SJCRH30 (cell line): ENCODE measurements around the gene MYORG. TPM values are rescaled to one million over a fixed set of nuclear protein-coding genes. Genes with fewer than 3 reads are reported as not detected.
A peak's percentile ranks its signal among the peaks of the same experiment; 100 is the strongest.

Source experiments
- DNase-seq, 2 experiments: peaks; one replicate each; pipeline ENCODE4 v3.0.0-alpha.2; 2015 to 2020
- H3K27ac ChIP-seq: fragments of 250-450 bp; sonication (Bioruptor Pico); 2 replicates; pipeline ENCODE4 v1.5.1; 2020; ENCODE audit warnings: mild to moderate bottlenecking, moderate library complexity
- H3K27me3 ChIP-seq: fragments of 250-450 bp; sonication (Bioruptor Pico); 2 replicates; pipeline ENCODE4 v1.5.1; 2020; ENCODE audit warnings: mild to moderate bottlenecking, moderate library complexity
- H3K36me3 ChIP-seq: fragments of 250-450 bp; sonication (Bioruptor Pico); 2 replicates; pipeline ENCODE4 v1.5.1; 2020; ENCODE audit warnings: mild to moderate bottlenecking, moderate library complexity
- H3K4me1 ChIP-seq: fragments of 250-450 bp; sonication (Bioruptor Pico); 2 replicates; pipeline ENCODE4 v1.5.1; 2020; ENCODE audit warnings: mild to moderate bottlenecking, moderate library complexity
- H3K4me3 ChIP-seq: fragments of 250-450 bp; sonication (Bioruptor Pico); 2 replicates; pipeline ENCODE4 v1.5.1; 2020; ENCODE audit warnings: mild to moderate bottlenecking, moderate library complexity
- H3K9me3 ChIP-seq: fragments of 250-450 bp; sonication (Bioruptor Pico); replicated peaks from 2 replicates; pipeline ENCODE4 v1.5.1; 2020; ENCODE audit warnings: mild to moderate bottlenecking, moderate library complexity
- total RNA-seq: library from RNA; depleted of rRNA; stranded (reverse); fragments of >200 nt; shearing (Covaris generic); gene quantifications from 2 replicates; pipeline ENCODE4 v1.2.3, GENCODE V29; 2014

The MYORG gene
- total RNA-seq, 1 experiment from 2014 or later: 1.8 TPM

DNA sequence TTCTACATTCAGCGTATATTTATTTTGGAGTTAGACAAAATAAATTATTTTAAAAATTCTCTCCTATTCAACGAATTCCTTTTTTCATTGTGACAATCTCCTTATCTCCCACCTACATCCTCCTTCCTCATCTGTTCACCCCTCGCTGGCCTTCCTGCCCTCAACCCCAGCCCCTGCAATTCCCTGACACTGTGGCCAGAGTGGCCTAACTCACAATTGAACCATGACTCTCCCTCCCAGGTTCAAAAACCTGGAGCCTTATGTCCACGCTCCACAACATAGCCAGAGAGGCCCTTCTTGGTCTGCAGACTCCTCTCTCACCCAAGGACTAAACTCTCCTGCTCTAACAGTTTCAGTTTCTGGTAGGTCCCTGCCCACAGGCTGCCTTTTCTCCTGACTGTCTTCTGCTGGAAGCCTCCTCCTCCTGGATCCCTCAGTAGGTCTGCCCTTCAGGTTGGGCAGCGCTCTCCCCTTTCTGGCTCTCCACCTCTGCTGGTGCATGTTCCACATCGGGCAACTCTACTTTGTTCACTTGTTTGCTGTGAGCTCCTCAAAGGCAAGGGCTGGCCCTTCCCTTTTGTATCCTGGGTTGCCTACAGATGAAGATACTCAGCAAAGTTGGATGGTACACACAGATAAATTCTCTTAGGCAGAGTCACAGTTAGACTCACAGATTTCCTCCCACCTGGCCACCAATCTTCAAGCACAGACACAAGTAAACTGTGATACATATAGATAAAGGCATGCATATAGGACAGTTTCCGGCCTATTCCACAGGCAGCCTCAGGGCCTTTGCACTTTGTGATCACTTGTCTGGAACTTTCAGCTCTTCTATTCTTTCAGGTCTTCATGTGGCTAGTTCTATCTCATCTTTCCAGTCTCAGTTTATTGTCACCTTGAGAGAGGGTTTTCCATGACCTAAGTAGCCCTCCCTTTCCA, 19.8 kb upstream of the MYORG start:
- H3K27ac ChIP-seq: no peak overlapping the region
- H3K4me3 ChIP-seq: no peak overlapping the region
- H3K36me3 ChIP-seq: no peaks in the 10 kb centered on the region
- no peaks in the 10 kb centered on the region for H3K4me1 ChIP-seq
- H3K27me3 ChIP-seq: no peaks in the 10 kb centered on the region
- DNase-seq: no peak
- no peaks in the 10 kb centered on the region for H3K9me3 ChIP-seq

DNA sequence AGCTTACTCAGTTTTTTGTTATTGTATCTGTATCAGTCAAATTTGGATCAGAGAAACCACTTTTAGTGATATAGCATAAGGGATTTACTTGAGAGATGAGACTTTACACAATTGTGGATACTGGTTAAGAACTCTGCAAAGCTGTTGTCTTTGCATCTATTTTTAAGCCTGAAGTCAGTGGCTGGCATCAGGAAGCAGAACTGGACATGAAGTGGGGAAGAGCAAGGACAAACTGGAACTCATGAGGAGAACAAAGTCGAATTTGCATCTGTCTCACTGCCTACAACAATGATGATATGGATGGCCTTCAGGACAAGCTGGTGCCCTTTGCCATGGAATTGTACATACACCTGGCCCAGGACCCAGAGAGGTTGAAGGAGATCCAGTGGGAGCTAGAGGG, 15.8 kb upstream of the MYORG start:
- no peak for DNase-seq
- no peaks in the 10 kb centered on the region for H3K4me1 ChIP-seq
- H3K36me3 ChIP-seq: no peaks in the 10 kb centered on the region
- no peaks in the 10 kb centered on the region for H3K27me3 ChIP-seq
- H3K4me3 ChIP-seq: no peak overlapping the region
- no peaks in the 10 kb centered on the region for H3K9me3 ChIP-seq
- no peak overlapping the region for H3K27ac ChIP-seq

DNA sequence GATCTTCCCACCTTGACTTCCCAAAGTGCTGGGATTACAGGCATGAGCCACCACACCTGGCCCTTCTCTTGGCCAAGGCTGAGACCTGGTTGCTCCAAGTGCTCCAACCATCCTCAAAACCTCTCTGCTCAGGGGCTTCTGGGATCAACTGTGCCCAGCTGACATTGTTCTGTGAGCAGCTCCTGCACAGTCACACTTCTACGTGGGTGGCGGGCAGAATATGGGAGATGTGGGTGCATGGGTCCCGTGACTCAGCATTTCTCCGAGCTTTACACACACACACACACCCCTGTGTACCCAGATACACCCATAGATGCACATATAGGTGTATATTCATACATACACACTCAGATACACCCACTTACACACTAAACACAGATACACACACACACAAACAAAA, 10.5 kb upstream of the MYORG start:
- no peak for DNase-seq

DNA sequence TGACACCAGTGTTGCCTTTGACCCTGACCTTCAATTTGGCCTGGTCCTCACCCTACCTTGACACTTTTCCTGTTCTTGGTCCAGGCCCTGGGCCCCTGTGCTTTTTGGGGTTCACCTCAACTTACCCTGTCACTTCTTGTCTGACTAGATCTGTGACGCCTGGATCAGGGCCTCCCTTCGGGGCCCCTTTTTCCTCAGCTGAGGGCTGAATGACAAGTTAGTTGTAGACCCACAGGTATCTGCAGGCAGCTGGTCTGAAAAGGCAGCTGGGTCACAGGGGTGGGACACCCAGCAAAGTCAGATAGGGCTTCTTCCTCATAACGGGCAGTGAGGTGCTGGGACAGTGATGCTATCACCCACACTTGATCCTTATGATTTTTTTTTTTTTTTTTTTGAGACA, 10.0 kb upstream of the MYORG start:
- no peaks in the 10 kb centered on the region for H3K36me3 ChIP-seq
- no peak overlapping the region for H3K27ac ChIP-seq
- no peak for DNase-seq
- H3K4me1 ChIP-seq: no peaks in the 10 kb centered on the region
- H3K27me3 ChIP-seq: no peaks in the 10 kb centered on the region
- no peak overlapping the region for H3K4me3 ChIP-seq
- H3K9me3 ChIP-seq: no peaks in the 10 kb centered on the region

More for the DNA sequence above, 10.5 kb upstream of the MYORG start:
- Histone ChIP-seq H3K27me3 (no peaks in the 10 kb centered on the region), H3K27ac (no peak overlapping the region), H3K4me1 (no peaks in the 10 kb centered on the region), H3K36me3 (no peaks in the 10 kb centered on the region), H3K4me3 (no peak overlapping the region), H3K9me3 (no peaks in the 10 kb centered on the region)

DNA sequence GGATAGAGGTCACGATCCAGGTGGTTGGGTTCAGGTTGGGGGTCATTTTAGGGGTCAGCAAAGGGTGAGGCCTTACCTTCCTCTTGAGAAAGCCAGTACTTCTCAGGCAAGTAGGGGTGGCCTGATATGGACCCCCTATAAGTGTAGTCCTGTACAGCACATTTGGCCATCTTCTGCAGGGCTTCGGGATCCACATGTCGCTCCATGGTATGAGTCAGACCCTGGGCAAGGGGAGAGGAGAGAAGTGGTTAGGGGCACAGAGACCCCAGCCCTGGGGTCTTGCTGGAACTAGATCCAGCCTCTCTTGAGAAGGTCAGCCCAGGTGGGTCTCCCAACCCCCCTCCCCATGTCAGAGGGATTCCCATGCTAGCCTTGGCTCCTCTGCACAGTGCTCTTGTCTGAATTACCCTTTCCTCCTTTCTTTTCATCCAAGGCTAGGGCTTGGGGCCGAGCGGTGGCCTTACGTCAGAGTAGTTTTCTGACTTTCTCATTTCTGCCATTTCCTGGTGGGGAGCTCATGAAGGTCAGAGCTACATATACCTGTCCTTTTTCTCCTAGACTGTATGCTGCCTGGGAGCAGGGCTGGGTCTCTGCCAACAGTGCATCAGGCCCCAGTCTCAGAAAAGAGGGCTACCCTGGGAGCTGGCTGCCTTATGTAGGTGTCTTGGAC, 9.0 kb upstream of the MYORG start:
- no peak for DNase-seq
- H3K27ac ChIP-seq: no peak overlapping the region
- no peak overlapping the region for H3K4me3 ChIP-seq
- H3K9me3 ChIP-seq: no peaks in the 10 kb centered on the region
- no peaks in the 10 kb centered on the region for H3K27me3 ChIP-seq
- no peaks in the 10 kb centered on the region for H3K36me3 ChIP-seq
- no peaks in the 10 kb centered on the region for H3K4me1 ChIP-seq

DNA sequence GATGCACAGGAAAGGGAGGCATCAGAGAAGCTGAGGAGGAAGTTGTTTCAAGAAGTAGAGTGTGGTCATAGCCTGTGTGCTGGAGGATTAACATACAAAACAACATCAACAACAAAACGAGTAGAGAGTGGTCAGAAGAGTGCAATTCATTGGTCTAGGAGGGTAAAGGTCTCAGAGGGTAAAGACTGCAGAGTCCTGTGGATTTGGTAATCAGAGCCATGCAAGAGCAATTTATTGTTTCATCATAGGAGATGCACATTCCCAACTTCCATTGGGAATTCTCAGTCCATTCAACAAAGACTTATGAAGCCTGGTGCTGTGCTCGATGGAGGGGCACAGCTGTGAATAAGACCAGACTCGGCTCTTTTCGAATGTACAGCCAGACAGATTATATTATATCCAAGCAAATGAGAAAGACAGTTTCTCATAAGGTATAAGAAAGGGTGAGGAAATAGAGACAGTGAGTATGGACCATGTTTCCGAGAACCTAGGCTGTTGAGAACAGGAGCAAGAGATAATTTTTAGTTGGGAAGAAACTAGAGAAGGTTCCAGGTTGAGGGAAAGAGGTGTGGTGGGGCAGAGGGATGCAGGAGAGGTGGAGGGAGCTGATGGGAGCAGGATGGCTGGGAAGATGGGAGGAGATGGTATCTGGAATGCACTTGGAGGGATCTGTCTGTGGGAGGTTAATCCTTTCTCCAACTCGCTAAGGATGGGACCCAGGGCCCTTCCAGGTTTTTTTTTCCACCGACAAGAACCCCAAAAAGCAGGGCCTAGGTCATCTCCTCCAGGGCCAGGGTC, 7.9 kb upstream of the MYORG start:
- DNase-seq: no peak
- no peaks in the 10 kb centered on the region for H3K9me3 ChIP-seq

DNA sequence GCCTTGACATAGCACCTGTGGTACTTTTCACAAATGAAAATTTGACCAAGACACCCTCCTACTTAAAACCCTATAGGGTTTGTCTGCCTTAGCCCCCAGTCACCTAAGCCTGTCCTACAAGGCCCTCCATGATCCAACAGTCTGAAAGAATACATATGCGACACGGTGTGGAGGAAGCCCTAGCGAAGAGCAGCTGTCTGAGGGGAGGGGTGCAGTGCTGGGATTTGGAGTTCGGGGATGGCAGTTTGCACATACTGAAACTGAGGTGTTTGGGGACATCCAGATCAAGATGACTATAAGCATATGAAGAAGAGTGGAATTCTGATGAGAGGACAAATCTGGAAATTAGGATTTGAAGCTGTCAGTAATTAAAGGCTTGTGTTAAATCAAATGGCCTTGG, 7.2 kb upstream of the MYORG start:
- Histone ChIP-seq H3K9me3 (no peaks in the 10 kb centered on the region), H3K4me1 (peaks cover 3% of the 10 kb centered on the region; the same call in 1 of the 2 replicates), H3K4me3 (no peak overlapping the region), H3K27ac (no peak overlapping the region), H3K36me3 (no peaks in the 10 kb centered on the region), H3K27me3 (no peaks in the 10 kb centered on the region)
- no peak for DNase-seq

More for the DNA sequence above, 7.9 kb upstream of the MYORG start:
- Histone ChIP-seq H3K27ac (no peak overlapping the region), H3K27me3 (no peaks in the 10 kb centered on the region), H3K4me3 (no peak overlapping the region), H3K36me3 (no peaks in the 10 kb centered on the region), H3K4me1 (peaks cover 3% of the 10 kb centered on the region; the same call in 1 of the 2 replicates)

DNA sequence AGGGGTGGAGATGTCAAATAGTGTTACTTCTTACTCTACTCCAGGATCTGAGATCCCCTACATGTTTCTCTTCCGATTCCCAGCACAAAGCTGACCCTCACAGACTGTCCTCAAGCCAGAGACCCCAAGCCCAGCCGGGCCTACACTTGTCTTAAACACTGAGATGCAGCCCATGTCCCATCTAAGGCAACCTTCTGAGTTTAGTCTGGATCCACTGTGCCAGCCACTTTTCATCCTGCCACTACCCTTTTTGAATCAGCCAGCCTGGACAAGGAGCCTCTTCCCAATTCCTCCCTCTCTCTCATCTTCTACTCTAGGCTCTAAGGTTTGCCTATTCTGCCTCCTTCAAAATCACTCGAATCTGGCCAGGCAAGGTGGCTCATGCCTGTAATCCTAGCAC, 6.2 kb upstream of the MYORG start:
- H3K27me3 ChIP-seq: no peaks in the 10 kb centered on the region
- H3K4me1 ChIP-seq: peaks cover 3% of the 10 kb centered on the region; the same call in 1 of the 2 replicates
- no peak for DNase-seq
- no peak overlapping the region for H3K4me3 ChIP-seq
- H3K36me3 ChIP-seq: no peaks in the 10 kb centered on the region
- H3K27ac ChIP-seq: no peak overlapping the region
- H3K9me3 ChIP-seq: no peaks in the 10 kb centered on the region

DNA sequence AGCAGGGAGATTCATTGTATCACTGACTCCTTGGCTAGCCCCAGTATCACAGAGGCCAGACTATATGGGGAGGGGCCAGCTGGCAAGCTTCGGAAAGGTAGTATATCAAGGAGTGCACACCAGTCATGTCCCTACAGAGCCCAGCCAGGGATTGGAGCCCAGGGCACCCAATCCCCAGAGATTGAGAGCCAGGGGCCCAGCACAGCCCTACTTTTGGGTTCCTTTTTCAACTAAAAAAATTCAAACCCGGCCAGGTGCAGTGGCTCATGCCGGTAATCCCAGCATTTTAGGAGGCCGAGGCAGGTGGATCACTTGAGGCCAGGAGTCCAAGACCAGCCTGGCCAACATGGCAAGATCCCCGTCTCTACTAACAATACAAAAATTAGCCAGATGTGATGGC, 5.4 kb upstream of the MYORG start:
- Histone ChIP-seq H3K36me3 (no peaks in the 10 kb centered on the region), H3K27me3 (no peaks in the 10 kb centered on the region), H3K9me3 (no peaks in the 10 kb centered on the region), H3K4me1 (peaks cover 3% of the 10 kb centered on the region; the same call in 1 of the 2 replicates), H3K27ac (no peak overlapping the region), H3K4me3 (no peak overlapping the region)
- no peak for DNase-seq

DNA sequence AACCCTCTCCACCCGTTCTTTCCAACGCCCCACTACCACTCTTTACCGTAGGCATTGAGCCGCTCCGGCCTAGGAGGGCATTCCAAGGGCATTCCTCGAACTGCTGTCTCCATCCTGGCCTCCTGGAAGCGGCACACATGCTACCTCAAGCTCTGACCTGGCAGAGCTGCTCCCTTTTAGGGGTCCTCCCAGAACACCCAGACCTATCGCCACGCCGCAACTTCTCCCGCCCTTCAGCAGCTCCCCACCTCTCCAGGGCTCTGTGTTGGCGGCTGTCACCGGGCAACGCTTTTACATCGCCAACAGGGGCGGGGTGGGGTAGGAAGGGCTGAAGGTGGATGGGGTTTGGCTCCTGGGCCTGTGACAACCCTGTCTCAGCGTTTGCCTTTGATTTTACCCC, 4.6 kb upstream of the MYORG start:
- DNase-seq: peak in 1 of 2 experiments; percentile 13
- Histone ChIP-seq H3K4me3 (peak overlapping the region; percentile 59), H3K9me3 (no peaks in the 10 kb centered on the region), H3K27me3 (no peaks in the 10 kb centered on the region), H3K4me1 (peaks cover 3% of the 10 kb centered on the region; the same call in 1 of the 2 replicates), H3K27ac (no peak overlapping the region), H3K36me3 (no peaks in the 10 kb centered on the region)

DNA sequence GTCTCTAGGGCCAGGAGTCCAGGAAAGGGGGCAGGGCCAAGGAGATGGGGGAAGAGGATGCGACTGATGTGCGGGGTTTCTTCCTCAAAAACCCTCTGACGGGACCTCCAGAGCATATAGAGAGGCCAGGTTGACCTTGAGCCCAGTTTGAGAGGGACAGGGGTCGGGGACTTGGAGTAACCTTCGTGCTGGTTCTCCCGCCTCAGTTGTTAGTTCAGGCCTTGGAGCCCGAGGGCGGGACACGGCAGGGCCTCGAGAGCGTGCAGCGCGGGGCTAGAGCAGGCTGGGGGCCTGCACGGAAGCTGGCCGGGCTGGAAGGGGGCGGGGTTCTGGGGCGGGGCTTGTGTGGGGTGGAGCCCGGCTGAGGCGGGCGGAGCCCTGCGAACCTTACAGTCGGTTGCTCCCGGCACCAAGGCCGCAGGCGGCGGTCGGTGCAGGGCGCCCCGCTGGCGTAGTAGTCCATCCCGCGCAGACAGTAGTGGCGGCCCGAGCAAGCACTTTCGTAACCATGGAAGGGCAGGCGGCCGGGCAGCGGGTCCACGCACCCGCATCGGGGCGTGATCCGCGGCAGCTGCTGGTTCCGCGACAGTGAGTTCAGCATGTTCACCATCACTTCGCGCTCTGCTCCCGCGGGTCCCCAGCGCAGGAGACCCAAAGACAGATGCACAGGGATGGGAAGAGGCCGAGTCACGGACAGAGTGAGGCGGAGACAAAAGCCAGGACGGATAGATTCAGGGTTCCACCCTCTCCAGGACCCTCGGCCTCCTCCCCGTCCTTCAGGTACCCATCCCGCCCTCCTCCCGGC, 4.0 kb upstream of the MYORG start:
- DNase-seq: peak; percentile 79 to 84
- no peaks in the 10 kb centered on the region for H3K27me3 ChIP-seq
- peaks cover 6% of the 10 kb centered on the region for H3K4me1 ChIP-seq

DNA sequence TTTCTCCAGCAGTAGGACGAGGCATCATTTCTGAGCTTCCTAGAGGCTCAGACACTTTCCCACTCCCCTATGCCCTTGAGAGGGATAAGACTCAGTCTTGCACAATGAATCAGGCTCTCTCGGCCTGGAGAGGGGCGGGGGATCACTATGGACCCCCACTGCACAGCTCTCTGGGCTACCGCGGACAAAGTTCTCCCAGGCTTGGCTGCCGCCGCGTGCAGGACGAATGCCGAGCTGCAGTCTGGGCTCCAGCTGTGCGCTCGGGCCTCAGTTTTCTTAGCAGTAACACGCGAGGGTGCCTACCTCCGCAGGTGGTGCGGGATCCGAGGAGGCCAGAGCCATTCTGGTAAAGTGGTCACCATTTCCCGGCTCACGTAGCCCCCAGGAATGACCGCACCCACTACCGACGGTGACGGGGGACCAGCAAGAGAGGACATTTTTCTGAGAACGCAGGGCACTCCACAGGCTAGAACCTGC, 3.4 kb upstream of the MYORG start:
- Histone ChIP-seq H3K4me3 (peak overlapping the region; percentile 59), H3K9me3 (no peaks in the 10 kb centered on the region), H3K27ac (no peak overlapping the region), H3K27me3 (no peaks in the 10 kb centered on the region), H3K36me3 (no peaks in the 10 kb centered on the region), H3K4me1 (peaks cover 12% of the 10 kb centered on the region)
- DNase-seq: no peak

More for the DNA sequence above, 4.0 kb upstream of the MYORG start:
- Histone ChIP-seq H3K36me3 (no peaks in the 10 kb centered on the region), H3K4me3 (peak overlapping the region; percentile 59), H3K27ac (no peak overlapping the region), H3K9me3 (no peaks in the 10 kb centered on the region)

DNA sequence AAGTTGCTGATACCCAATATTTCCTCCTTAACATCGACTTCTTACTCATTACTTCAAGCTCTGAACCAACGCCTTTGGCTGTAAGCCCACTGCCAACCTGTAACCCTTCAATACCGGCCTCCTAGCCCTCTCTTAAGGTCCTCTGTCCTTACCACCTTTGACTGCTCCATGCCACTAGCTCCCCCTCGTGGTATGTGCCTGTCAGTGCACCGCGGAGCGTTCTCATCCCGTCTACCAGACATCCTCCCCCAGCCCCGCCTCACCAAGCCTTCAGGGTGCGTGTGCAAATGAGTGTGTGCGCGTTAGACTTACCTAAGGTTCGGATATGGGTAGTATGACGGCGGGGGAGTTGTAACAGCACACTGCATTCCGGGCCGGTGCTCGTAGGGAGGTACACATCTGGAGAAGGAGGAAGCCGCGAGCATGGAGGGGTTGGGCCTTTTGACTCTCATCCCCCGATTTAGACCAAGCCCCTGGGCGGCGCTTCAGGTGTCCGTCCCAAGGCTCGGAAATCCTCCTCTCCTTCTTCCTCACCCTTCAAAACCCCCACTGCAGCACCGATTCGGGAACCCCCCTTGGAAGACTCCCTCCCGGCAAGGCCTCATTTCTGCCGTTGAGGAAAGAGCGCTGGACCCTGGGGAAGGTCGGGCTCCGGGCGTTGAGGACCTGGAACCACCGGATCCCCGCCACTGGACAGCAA, 2.8 kb upstream of the MYORG start:
- Histone ChIP-seq H3K4me1 (peaks cover 15% of the 10 kb centered on the region), H3K36me3 (no peaks in the 10 kb centered on the region), H3K4me3 (peak overlapping the region; percentile 59), H3K27me3 (no peaks in the 10 kb centered on the region), H3K27ac (no peak overlapping the region), H3K9me3 (no peaks in the 10 kb centered on the region)
- peak; percentile 78 to 91 for DNase-seq
